ENCODE data around the gene NKD2.

Gene NKD2

GRCh38 chr5:1048861-1049838 lies 40.5 kb downstream of the NKD2 start:
- Mint-ChIP-seq H3K4me3 (no peak overlapping the region), H3K9me3 (peaks cover 44% of the 10 kb centered on the region), H3K27me3 (no peaks in the 10 kb centered on the region), H3K4me1 (no peaks in the 10 kb centered on the region), H3K36me3 (peaks cover 10% of the 10 kb centered on the region), H3K27ac (no peak overlapping the region)
- no peak for DNase-seq
- CTCF ChIA-PET: no interaction called here

- peaks cover 29% of the 10 kb centered on the region for H3K9me3 Mint-ChIP-seq
- H3K27me3 Mint-ChIP-seq: no peaks in the 10 kb centered on the region
- H3K4me1 Mint-ChIP-seq: no peaks in the 10 kb centered on the region
- H3K27ac Mint-ChIP-seq: no peak overlapping the region
- CTCF ChIA-PET: no interaction called here
- peaks cover 21% of the 10 kb centered on the region for H3K36me3 Mint-ChIP-seq
- H3K4me3 Mint-ChIP-seq: no peak overlapping the region
- no peak for DNase-seq
Observed at GRCh38 chr5:1050423-1051365, 42.1 kb downstream of the NKD2 start.

DNA sequence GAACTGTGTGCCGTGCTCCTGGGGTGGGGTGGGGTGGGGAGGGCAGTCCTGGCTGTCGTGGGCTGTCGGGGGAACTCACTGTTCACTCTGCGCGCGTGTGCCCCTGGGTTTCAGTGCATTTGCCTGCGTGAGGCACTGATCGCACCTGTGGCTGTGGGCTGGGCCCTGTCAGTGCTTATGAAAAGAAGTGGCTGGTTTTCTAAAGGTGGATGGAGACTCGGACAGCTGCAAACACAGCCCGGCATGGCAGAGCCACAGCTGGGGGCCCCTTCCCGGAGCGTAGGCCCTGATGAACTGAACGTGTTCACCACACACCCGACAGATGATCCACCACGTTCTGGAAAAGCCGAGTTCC lies 42.7 kb downstream of the NKD2 start:
- Mint-ChIP-seq H3K27me3 (no peaks in the 10 kb centered on the region), H3K27ac (no peak overlapping the region), H3K4me3 (no peak overlapping the region), H3K9me3 (peaks cover 22% of the 10 kb centered on the region), H3K4me1 (no peaks in the 10 kb centered on the region), H3K36me3 (peaks cover 24% of the 10 kb centered on the region)
- CTCF ChIA-PET: no interaction called here
- DNase-seq: no peak

DNA sequence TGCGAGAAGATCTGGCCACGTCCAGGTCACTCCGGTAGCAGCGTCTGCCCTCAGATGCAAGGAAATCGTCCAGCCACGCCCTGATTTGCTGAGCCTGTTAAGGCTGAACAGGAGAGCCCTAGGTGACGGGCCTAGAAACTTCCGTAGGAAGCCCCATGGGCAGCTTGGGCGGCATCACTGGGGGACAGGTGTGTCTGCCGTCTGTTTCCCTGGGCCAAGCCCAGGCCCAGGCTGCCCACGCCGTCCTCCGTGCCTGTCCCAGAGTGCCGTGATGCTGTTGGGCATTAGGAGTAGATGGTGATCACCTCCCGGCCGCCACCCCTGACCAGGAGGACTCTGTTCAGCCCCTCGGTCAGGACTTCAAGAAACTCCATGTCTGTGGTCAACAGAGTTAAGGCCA lies 43.5 kb downstream of the NKD2 start:
- no peaks in the 10 kb centered on the region for H3K4me1 Mint-ChIP-seq
- no peak overlapping the region for H3K27ac Mint-ChIP-seq
- peaks cover 15% of the 10 kb centered on the region for H3K9me3 Mint-ChIP-seq
- DNase-seq: no peak
- no peak overlapping the region for H3K4me3 Mint-ChIP-seq
- no peaks in the 10 kb centered on the region for H3K27me3 Mint-ChIP-seq
- H3K36me3 Mint-ChIP-seq: peaks cover 24% of the 10 kb centered on the region
- CTCF ChIA-PET: no interaction called here

GRCh38 chr5:1052641-1053390 lies 44.2 kb downstream of the NKD2 start:
- H3K4me3 Mint-ChIP-seq: no peak overlapping the region
- no peak for DNase-seq
- peaks cover 8% of the 10 kb centered on the region for H3K9me3 Mint-ChIP-seq
- H3K27me3 Mint-ChIP-seq: no peaks in the 10 kb centered on the region
- H3K4me1 Mint-ChIP-seq: no peaks in the 10 kb centered on the region
- peaks cover 23% of the 10 kb centered on the region for H3K36me3 Mint-ChIP-seq
- CTCF ChIA-PET: interaction anchor here (0.7 kb wide), 1 partner anchor 87 kb away, joined by 3 read pairs; no protein-coding TSS in a partner anchor
- no peak overlapping the region for H3K27ac Mint-ChIP-seq

- no peaks in the 10 kb centered on the region for H3K27me3 Mint-ChIP-seq
- H3K4me1 Mint-ChIP-seq: no peaks in the 10 kb centered on the region
- H3K4me3 Mint-ChIP-seq: no peak overlapping the region
- no peak for DNase-seq
- peaks cover 21% of the 10 kb centered on the region for H3K36me3 Mint-ChIP-seq
- CTCF ChIA-PET: interaction anchor here (0.7 to 1.0 kb wide), 2 partner anchors 86 to 121 kb away, joined by 3 read pairs; no protein-coding TSS in a partner anchor
- no peak overlapping the region for H3K27ac Mint-ChIP-seq
- H3K9me3 Mint-ChIP-seq: peaks cover under 1% of the 10 kb centered on the region
Observed at GRCh38 chr5:1053391-1054017, 44.9 kb downstream of the NKD2 start.

DNA sequence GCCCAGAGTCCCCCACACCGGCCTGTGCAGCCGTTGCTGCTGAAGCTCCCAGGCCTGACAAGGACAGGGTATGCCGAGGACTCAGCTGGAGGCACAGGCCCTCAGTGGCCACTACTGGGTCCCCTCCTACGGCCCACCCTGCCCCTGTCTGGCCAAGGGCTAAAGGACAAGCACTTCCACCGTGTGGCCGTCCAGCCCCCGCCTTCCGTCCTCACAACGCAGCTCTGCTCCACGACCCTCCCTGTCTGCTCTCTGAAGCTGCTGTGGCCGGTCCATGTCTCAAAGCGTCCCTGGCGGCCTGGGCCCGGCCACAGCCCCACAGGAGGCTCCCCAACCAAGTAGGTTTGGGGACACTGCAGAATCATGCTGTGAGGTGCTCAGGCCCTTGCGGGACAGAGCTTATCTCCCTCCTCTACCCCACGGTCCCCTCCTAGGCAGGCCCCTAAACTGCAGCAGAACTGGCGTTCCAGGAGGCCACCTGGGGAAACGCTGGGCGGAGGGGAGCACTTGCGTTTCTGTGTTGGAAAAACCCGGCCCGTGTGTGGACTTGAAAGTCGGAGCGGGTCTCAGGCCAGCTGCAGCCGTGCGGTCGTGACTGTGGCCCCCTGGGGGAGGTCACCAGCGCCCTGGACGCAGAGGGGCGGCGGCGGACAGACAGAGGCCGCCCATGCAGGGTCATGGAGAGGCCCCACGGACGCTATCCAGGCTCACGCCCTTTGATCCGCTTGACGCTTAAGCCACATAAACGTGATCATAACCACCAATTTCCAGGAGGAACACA lies 45.6 kb downstream of the NKD2 start:
- H3K27me3 Mint-ChIP-seq: no peaks in the 10 kb centered on the region
- no peak overlapping the region for H3K27ac Mint-ChIP-seq
- CTCF ChIA-PET: interaction anchor here (1.0 kb wide), 1 partner anchor 120 kb away, joined by 3 read pairs; no protein-coding TSS in a partner anchor

GRCh38 chr5:1054799-1055775 lies 46.5 kb downstream of the NKD2 start:
- CTCF ChIA-PET: no interaction called here
- Mint-ChIP-seq H3K9me3 (no peaks in the 10 kb centered on the region), H3K4me1 (no peaks in the 10 kb centered on the region), H3K27ac (no peak overlapping the region), H3K36me3 (peaks cover 21% of the 10 kb centered on the region), H3K4me3 (no peak overlapping the region), H3K27me3 (no peaks in the 10 kb centered on the region)
- DNase-seq: no peak

More for the DNA sequence above, 45.6 kb downstream of the NKD2 start:
- DNase-seq: no peak
- H3K36me3 Mint-ChIP-seq: peaks cover 21% of the 10 kb centered on the region
- H3K9me3 Mint-ChIP-seq: no peaks in the 10 kb centered on the region
- no peaks in the 10 kb centered on the region for H3K4me1 Mint-ChIP-seq
- no peak overlapping the region for H3K4me3 Mint-ChIP-seq

DNA sequence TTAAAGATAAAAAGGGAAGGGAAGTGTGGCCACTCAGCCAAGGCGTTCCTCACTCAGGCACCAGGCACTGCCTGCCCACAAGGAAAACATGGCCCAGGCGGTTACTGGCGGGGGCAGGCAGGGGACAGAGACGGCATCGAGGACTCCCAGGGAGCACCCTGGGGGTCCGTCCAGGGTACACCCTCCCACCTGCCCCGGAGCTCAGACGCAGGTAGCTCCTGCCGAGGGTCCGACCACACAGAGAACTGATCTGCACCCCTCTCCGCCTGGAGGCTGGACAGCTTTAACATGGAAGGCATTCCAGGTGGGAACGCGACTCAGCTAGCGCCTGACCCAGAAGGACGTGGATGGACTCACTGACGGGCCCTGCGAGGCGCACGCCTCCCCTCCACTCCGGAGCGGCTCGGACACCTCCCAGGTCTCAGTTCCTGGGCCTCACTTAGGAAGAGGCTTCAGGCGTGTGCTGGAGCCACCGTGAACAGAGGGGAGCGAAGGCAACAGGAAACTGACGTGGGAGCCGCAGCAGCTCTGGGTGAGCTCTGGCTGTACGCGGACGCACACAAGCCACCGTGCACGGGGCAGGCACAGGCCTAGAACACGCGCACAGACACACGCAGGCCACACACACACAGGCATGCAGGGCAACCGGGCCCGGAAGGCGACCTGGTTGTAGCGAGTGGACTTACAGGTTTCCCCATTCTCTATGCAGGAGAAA lies 47.5 kb downstream of the NKD2 start:
- Mint-ChIP-seq H3K9me3 (no peaks in the 10 kb centered on the region), H3K4me1 (no peaks in the 10 kb centered on the region), H3K27me3 (no peaks in the 10 kb centered on the region), H3K36me3 (peaks cover 21% of the 10 kb centered on the region), H3K4me3 (no peak overlapping the region), H3K27ac (no peak overlapping the region)
- CTCF ChIA-PET: no interaction called here
- no peak for DNase-seq

DNA sequence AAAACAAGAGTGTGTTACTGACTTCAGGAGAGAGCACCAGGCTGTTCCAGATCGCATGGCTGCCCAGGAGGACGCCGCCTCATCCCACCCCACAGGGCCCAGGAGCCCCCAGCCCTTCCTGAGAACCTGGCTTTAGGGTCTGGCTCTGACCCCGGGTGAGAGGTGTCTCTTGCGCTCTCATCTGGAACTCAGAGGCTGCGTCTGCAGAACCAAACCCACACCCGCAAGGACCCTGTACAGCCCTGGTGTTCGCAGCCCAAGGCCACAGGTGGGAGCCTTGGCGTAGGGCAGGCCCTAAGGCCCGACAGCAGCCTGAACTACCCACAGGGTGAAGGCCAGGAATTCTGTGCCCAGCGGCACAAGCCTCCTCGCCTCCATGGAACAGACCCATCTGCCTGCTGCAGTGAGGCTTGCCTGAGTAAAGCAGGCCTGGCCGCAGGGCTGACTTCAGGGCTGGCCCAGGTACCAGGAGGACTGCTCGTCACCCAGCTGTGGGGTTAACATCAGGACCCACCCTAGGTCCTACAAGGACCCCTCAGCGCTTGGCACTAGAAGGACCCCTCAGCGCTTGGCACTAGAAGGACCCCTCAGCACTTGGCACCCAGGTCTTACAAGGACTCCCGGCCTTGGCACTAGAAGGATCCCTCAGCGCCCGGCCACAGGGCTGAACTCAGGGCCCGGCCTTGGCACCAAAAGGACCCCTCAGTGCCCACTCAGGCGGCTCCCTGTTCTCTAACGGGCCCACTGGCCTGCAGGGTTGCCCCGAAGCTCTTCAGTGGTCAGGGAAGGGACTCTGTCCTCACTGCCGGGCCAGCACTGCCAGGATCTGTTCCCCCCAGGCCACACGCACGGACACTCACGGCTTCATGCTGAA lies 48.2 kb downstream of the NKD2 start:
- H3K9me3 Mint-ChIP-seq: no peaks in the 10 kb centered on the region
- no peak overlapping the region for H3K27ac Mint-ChIP-seq
- no peak for DNase-seq
- H3K27me3 Mint-ChIP-seq: no peaks in the 10 kb centered on the region
- no peak overlapping the region for H3K4me3 Mint-ChIP-seq
- peaks cover 21% of the 10 kb centered on the region for H3K36me3 Mint-ChIP-seq
- CTCF ChIA-PET: no interaction called here
- H3K4me1 Mint-ChIP-seq: no peaks in the 10 kb centered on the region

DNA sequence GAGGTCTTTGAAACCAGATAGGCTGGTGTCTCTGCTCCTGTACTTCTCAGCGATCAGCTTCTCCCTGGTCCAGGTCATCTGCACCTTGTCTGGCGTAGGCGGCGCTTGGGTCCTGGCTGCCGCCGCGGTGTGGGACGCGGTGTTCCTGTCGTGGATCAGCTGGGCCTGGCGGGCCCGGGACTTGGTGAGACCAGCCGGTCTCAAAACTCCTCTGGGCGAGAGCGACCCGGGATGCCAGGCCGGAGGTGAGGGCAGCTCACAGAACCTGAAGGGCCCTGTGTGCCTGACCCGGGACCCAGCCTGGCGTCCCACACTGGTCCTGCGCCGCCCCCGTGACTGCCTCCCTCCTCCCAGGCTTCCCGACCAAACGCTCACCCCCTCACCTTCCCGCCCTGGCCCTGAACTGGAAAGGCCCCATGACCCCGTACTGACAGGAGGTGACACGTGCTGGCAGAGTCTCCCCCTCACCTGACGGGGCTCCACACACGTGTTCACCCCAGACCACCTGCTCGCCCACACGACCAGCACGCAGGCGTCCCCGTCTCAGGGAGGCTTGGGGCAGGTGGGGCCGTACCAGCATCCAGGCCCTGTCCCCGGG lies 49.0 kb downstream of the NKD2 start:
- H3K27me3 Mint-ChIP-seq: no peaks in the 10 kb centered on the region
- H3K9me3 Mint-ChIP-seq: no peaks in the 10 kb centered on the region
- CTCF ChIA-PET: no interaction called here
- no peaks in the 10 kb centered on the region for H3K4me1 Mint-ChIP-seq
- no peak for DNase-seq
- H3K4me3 Mint-ChIP-seq: no peak overlapping the region
- peaks cover 18% of the 10 kb centered on the region for H3K36me3 Mint-ChIP-seq
- H3K27ac Mint-ChIP-seq: no peak overlapping the region
